ENCODE results near the gene BHLHA15. TPM values are rescaled to one million over a fixed set of nuclear protein-coding genes. Genes with fewer than 3 reads are reported as not detected.

BHLHA15 gene
- total RNA-seq, 3 donors from 2014 or later: 1.3 to 2.8 TPM; not detected in 1

GRCh38 chr7:98242934-98243333 lies 31.7 kb downstream of the BHLHA15 start:
- DNase-seq (no peak), ATAC-seq (no peak)
- TF ChIP-seq, protein P1, sequence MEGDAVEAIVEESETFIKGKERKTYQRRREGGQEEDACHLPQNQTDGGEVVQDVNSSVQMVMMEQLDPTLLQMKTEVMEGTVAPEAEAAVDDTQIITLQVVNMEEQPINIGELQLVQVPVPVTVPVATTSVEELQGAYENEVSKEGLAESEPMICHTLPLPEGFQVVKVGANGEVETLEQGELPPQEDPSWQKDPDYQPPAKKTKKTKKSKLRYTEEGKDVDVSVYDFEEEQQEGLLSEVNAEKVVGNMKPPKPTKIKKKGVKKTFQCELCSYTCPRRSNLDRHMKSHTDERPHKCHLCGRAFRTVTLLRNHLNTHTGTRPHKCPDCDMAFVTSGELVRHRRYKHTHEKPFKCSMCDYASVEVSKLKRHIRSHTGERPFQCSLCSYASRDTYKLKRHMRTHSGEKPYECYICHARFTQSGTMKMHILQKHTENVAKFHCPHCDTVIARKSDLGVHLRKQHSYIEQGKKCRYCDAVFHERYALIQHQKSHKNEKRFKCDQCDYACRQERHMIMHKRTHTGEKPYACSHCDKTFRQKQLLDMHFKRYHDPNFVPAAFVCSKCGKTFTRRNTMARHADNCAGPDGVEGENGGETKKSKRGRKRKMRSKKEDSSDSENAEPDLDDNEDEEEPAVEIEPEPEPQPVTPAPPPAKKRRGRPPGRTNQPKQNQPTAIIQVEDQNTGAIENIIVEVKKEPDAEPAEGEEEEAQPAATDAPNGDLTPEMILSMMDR (IDR thresholded peaks at IDR 0.05): no peak
- Histone ChIP-seq H3K36me3 (ENCODE audit: low read depth) (no peaks in the 10 kb centered on the region), H3K4me1 (ENCODE audit: low read depth) (no peaks in the 10 kb centered on the region), H3K4me3 (no peak overlapping the region), H3K9me3 (no peaks in the 10 kb centered on the region)
- intact Hi-C loops (cut with DNase I, micrococcal nuclease): no loop called here

DNA sequence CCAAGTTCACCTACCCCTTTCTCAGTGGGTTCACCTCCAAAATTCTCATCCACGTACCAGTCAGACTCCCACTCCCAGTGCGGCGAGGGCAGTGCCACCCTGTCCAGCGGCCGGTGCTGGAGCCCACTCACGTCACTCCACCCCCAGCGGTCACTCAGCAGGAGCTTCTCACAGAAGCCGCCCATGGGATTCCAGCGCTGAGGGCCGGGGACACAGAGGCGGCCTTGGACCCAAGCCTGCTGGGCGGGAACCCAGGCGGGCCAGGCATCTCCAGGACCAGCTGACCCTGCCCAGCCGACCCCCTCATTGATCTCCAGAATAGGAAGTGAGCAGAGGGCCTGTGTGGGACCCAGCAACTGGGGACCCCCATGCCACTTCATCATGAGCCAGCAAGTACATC lies 33.6 kb downstream of the BHLHA15 start:
- no peak for DNase-seq
- no peak overlapping the region for H3K4me3 ChIP-seq
- H3K36me3 ChIP-seq (ENCODE audit: low read depth): no peaks in the 10 kb centered on the region
- intact Hi-C loops (cut with DNase I, micrococcal nuclease): no loop called here
- H3K9me3 ChIP-seq: no peaks in the 10 kb centered on the region
- peaks cover 7% of the 10 kb centered on the region for H3K4me1 ChIP-seq (ENCODE audit: low read depth)
- no peak for ATAC-seq
- TF ChIP-seq, protein P1 (IDR thresholded peaks at IDR 0.05): no peak

GRCh38 chr7:98248156-98248555 lies 36.9 kb downstream of the BHLHA15 start:
- intact Hi-C loops (cut with DNase I, micrococcal nuclease): no loop called here
- Histone ChIP-seq H3K4me1 (ENCODE audit: low read depth) (peaks cover 29% of the 10 kb centered on the region), H3K36me3 (ENCODE audit: low read depth) (no peaks in the 10 kb centered on the region), H3K4me3 (no peak overlapping the region), H3K9me3 (no peaks in the 10 kb centered on the region)
- DNase-seq (no peak), ATAC-seq (no peak)
- TF ChIP-seq, protein P1 (IDR thresholded peaks at IDR 0.05): no peak

- intact Hi-C loops (cut with DNase I, micrococcal nuclease): no loop called here
- Histone ChIP-seq H3K4me1 (ENCODE audit: low read depth) (peaks cover 32% of the 10 kb centered on the region), H3K4me3 (no peak overlapping the region), H3K9me3 (no peaks in the 10 kb centered on the region), H3K36me3 (ENCODE audit: low read depth) (no peaks in the 10 kb centered on the region)
- TF ChIP-seq, protein P1 (IDR thresholded peaks at IDR 0.05): no peak
- DNase-seq (no peak), ATAC-seq (no peak)
These were observed 37.9 kb downstream of the BHLHA15 start for GRCh38 chr7:98249106-98249505.

- DNase-seq (peak in 1 of 3 donors; percentile 32), ATAC-seq (no peak)
- no peak overlapping the region for H3K4me3 ChIP-seq
- peaks cover 32% of the 10 kb centered on the region for H3K4me1 ChIP-seq (ENCODE audit: low read depth)
- no peaks in the 10 kb centered on the region for H3K9me3 ChIP-seq
- H3K36me3 ChIP-seq (ENCODE audit: low read depth): no peaks in the 10 kb centered on the region
- intact Hi-C loops (cut with DNase I, micrococcal nuclease): no loop called here
- TF ChIP-seq, protein P1 (IDR thresholded peaks at IDR 0.05): no peak
These were observed 39.5 kb downstream of the BHLHA15 start for GRCh38 chr7:98250789-98251188.

DNA sequence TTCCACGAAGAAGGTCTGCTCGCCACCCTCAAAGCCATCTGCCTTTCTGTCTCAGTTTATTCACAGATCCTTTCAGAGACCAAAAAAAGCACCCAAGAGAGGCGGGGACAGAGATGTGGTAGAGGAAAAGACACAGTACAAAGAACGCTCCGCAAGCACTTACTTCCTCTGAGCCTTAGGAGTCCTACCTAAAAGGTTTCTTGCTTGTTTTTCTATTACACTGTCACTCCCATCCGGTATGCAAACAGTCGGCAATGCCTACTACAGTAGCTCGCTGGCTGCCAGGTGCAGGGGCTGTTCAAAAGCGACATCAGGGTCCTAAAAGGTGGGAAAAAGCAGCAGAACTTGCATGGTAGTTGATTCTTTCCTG lies 40.0 kb downstream of the BHLHA15 start:
- no peak for DNase-seq
- Histone ChIP-seq H3K9me3 (no peaks in the 10 kb centered on the region), H3K4me3 (no peak overlapping the region), H3K36me3 (ENCODE audit: low read depth) (no peaks in the 10 kb centered on the region), H3K4me1 (ENCODE audit: low read depth) (peaks cover 32% of the 10 kb centered on the region)
- peak; percentile 59 for ATAC-seq
- TF ChIP-seq, protein P1 (IDR thresholded peaks at IDR 0.05): no peak
- intact Hi-C loops (cut with DNase I, micrococcal nuclease): no loop called here
